ENCODE measurements around the gene UBAC2.

GRCh38 chr13:99281811-99282263 lies 81.2 kb downstream of the UBAC2 start:
- TF ChIP-seq POLR2AphosphoS5 (IDR thresholded peaks at IDR 0.05; ENCODE audit: insufficient read depth, low read depth, low read length) = no peak
- TF ChIP-seq EZH2 (IDR thresholded peaks at IDR 0.05; ENCODE audit: borderline replicate concordance, low read depth, low read length, severe bottlenecking) = no peak
- no peak for TF ChIP-seq CTCF (IDR thresholded peaks at IDR 0.05; ENCODE audit: extremely low read depth in 1 of 2, insufficient read depth in 1 of 2, low read depth in 1 of 2, low read length in 2 of 2)
- TF ChIP-seq POLR2A (IDR thresholded peaks at IDR 0.05; ENCODE audit: low read depth, low read length) = no peak
- TF ChIP-seq MAX (IDR thresholded peaks at IDR 0.05; ENCODE audit: insufficient read depth, insufficient read length) = no peak
